Measurements from ENCODE around the gene COL28A1.
"Not testable (repeated sequence)": the region's sequence is repeated elsewhere in the genome, so short reads cannot be mapped to it uniquely, and the experiment has no call there.

Gene COL28A1

GRCh38 chr7:7408001-7408770 is 127.5 kb downstream of the COL28A1 start:
- no peak for DNase-seq

DNA sequence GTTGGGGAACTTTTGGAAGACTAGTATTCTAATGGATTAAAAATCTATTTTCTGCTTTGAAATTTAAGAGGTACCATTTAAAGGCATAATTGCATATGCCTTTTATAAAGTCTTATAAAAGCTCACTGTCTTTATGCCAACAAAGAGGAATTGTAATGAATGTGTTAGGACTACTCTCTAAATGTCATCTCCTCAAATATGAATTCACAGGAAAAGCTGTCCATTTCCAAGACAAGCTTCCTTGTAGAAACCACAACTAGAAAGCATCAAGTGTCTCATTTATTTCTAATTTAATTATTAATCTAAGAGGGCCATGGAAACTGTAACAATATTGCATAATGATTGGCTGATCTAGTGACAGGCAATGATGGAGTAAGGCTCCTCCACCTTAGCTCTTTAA is 130.2 kb downstream of the COL28A1 start:
- DNase-seq, result no peak

- no peak for DNase-seq
Observed at GRCh38 chr7:7399707-7400106, 136.0 kb downstream of the COL28A1 start.

- DNase-seq, result no peak
Observed at GRCh38 chr7:7395785-7396184, 139.9 kb downstream of the COL28A1 start.

GRCh38 chr7:7388164-7388563 is 147.5 kb downstream of the COL28A1 start:
- not testable (repeated sequence) for DNase-seq

DNA sequence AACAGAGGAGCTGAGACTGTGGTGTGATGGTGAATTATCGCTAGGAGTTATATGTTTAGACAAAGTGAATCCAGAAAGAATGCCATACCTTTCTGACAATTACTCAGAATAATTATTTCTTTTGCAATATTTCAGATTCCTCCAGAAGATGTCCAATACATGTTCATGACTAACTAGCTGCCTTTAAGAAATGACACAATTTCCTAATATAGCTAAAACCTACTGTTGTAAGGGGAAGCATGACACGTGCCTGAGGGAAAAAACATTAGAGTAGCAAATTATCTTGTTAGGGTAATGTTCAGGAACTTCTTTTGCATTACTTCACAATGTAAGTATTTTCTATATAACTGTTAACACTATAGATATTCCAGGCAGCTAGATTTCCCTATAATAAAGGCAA is 150.3 kb downstream of the COL28A1 start:
- DNase-seq, result no peak

DNA sequence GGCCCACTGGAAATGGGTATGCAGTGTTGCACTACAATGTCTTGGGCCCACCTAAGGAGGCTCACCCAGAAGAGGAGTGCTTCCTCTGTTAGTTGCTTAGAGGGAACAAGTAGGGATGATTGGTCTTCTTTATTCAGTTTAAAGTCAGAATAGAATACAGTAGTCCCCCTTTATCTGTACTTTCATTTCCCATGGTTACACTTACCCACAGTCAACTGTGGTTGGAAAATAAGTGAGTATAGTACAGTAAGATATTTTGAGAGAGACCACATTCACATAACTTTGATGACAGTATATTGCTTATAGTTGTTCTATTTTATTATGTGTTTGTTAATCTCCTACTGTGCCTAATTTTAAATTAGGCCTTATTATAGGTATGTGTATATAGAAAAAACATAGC is 151.4 kb downstream of the COL28A1 start:
- DNase-seq, result no peak

DNA sequence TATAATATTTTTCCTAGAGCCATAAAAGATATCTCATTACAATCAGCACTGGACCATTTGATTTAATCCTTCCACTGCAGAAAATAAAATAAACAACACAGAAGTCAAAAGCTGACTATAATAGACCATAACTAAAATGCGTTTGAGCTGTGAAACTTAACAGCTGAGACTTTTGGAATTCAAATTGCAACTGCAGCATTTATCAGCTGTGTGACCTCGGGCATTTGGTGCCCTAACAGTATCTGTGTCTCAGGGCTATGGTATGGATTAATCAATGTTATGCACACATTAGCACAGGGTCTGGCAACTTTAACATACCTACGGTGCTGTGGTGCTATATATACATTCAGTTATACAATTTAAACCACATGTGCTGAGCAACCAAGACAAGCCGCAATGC is 160.1 kb downstream of the COL28A1 start:
- no peak for DNase-seq

- no peak for DNase-seq
Observed at GRCh38 chr7:7370076-7370475, 165.6 kb downstream of the COL28A1 start.

DNA sequence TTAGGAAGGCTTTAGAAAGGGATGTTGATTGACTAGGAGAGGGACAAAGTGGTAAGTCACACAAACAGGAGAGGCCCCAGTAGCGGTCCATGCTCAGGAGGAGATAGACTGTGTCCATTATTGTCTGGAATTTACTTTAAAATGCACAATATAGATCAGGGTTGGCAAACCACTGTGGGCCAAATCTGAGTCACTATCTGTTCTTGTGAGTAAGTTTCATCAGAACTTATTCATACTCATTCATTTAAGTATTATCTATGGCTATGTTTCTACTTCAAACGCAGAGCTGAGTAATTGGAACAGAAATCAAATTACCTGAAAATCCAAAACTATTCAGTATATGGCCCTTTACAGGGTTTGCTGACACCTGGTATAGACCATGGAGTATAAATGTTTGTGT is 166.5 kb downstream of the COL28A1 start:
- no peak for DNase-seq

- DNase-seq, result no peak
Observed at GRCh38 chr7:7354674-7355073, 181.0 kb downstream of the COL28A1 start.

- no peak for DNase-seq
Observed at GRCh38 chr7:7352845-7353244, 182.8 kb downstream of the COL28A1 start.

- no peak for DNase-seq
Observed at GRCh38 chr7:7351832-7352231, 183.8 kb downstream of the COL28A1 start.

- no peak for DNase-seq
Observed at GRCh38 chr7:7351156-7351555, 184.5 kb downstream of the COL28A1 start.

DNA sequence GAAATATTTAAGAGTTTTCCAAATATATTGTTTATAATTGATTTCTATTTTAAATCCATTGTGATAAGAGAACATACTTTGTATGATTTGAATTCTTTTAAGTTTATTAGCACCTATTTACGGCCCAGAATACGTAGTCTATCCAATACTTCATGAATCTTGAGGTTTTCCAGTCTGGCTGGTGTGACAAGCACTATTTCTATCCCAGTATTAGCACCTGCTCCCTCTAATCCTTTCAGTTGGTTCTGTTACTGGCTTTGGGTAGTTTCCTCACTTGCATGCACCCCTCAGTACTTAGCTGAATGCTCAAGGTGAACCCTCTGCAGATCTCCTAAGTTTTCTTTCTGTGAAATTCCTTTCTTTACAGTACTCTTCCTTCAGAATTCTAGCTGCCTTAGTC is 186.5 kb downstream of the COL28A1 start:
- no peak for DNase-seq

DNA sequence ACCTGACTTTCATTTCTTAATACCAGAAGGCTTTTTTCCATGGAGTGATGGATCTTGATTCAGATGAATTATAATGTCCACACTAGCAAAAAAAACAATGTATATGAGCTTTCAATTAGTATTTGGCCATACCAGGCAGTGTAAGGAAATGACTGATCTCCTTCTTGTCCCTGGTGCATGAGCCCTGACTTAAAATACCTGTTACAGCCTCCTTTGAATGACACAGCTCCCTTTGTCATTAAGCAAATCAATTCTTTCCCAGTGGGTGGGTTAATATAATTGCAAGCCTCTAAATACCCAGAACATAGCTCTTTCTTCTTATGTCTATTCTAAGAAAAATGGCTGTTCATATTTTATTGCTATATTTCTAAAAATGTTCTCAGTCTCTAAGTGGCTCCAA is 188.6 kb downstream of the COL28A1 start:
- DNase-seq, result no peak

- DNase-seq, result no peak
Observed at GRCh38 chr7:7344583-7344982, 191.1 kb downstream of the COL28A1 start.

GRCh38 chr7:7335909-7336308 is 199.8 kb downstream of the COL28A1 start:
- no peak for DNase-seq

GRCh38 chr7:7335215-7335614 is 200.5 kb downstream of the COL28A1 start:
- no peak for DNase-seq

DNA sequence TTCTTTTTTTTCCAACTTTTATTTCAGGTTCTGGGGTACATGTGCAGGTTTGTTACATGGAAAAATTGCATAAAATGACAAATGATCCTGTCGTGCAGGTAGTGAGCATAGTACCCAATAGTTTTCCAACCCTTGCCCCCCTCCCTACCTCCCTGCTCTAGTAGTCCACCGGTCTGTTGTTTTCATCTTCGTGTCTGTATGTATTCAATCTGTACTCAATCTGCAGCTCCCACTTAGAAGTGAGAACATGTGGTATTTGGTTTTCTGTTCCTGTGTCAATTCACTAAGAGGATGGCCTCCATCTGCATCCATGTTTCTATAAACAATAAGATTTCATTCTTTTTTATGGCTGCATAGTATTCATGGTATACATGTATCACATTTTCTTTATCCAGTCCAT is 202.1 kb downstream of the COL28A1 start:
- DNase-seq, result no peak

DNA sequence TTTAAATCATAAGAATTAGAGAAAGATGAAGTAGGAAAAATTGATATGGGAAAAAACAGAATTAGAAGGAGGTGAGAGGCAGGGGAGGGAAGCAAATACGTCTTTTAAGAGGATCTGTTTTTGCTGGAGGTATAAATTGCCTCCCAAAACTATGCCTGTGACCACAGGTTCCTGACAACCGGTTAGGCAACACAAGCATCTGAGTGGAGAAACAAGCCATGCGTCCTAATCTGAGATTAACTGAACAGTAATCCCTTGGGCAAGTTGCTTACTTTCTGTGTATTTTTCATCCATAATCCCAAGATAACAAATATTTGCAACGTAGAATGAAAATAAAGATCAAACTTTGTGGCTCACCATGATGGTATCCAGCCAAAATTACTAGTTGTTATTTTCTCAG is 204.2 kb downstream of the COL28A1 start:
- no peak for DNase-seq

DNA sequence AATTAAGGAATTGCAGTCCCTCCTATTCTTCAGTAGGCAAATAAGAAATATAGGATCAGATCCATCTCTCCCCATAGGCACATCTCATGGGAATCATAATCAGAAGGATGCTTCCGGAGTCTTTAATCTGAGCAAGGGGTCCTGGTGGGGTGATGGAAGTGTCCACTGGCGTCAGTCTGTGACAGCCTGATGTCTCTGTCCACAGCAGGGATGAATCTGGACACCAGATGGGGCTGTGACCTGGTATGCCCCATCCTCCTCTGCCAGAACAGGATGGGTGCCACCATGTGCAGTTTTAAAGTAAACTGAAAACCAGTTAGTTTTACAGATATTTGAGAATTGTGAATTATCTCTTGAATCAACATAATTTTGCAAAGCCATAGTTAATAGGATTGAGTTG is 204.7 kb downstream of the COL28A1 start:
- DNase-seq, result no peak

GRCh38 chr7:7329326-7329725 is 206.3 kb downstream of the COL28A1 start:
- peak; percentile 20 for DNase-seq

DNA sequence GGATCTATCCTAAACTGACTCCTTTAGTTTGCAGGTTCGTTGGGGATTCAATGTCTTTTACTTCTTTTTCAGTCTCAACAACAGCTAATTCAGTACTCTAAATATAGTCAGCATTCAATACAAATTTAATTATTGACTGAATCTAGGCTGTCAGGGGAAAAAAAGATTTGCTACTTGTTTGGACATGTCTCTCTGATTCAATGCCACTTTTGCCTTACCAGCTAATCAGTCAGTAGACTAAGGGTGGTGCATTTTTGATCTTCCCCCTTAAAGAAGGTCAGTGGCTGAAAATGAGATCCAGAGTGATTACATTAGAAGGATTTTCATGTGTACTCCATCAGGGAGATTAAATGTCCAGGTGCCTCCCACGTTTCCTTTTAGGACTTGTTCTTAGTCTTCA is 208.2 kb downstream of the COL28A1 start:
- peak; percentile 16 for DNase-seq

DNA sequence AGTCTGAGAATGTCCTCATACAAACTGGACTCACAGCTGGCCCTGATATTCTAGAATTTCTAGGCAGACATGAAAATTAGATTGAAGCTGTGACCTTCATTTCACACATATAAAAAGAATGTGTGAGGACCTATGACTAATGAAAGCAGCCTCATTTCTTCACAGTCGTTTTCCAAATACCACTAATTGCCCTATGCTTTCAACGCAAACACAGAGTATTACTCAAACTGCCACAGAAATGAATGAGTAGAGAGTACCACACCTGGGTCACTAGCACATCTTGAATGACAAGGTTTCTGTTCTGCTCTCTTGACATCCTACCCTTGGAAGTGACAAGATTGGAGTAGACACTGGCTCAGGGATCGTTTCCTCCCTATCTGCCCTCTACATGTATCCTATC is 211.0 kb downstream of the COL28A1 start:
- DNase-seq, result no peak
